NOMO-1 treated with dmso at 0.1 percent for 144 hours (cell line): ENCODE results near the gene FTO.
"Not testable (repeated sequence)": the region's sequence is repeated elsewhere in the genome, so short reads cannot be mapped to it uniquely, and the experiment has no call there.

Source experiments
- DNase-seq: peaks from one replicate; lab custom pipeline; 2025; ENCODE audit not compliant: unreplicated experiment; lab: John Stamatoyannopoulos, UW

The FTO gene

DNA sequence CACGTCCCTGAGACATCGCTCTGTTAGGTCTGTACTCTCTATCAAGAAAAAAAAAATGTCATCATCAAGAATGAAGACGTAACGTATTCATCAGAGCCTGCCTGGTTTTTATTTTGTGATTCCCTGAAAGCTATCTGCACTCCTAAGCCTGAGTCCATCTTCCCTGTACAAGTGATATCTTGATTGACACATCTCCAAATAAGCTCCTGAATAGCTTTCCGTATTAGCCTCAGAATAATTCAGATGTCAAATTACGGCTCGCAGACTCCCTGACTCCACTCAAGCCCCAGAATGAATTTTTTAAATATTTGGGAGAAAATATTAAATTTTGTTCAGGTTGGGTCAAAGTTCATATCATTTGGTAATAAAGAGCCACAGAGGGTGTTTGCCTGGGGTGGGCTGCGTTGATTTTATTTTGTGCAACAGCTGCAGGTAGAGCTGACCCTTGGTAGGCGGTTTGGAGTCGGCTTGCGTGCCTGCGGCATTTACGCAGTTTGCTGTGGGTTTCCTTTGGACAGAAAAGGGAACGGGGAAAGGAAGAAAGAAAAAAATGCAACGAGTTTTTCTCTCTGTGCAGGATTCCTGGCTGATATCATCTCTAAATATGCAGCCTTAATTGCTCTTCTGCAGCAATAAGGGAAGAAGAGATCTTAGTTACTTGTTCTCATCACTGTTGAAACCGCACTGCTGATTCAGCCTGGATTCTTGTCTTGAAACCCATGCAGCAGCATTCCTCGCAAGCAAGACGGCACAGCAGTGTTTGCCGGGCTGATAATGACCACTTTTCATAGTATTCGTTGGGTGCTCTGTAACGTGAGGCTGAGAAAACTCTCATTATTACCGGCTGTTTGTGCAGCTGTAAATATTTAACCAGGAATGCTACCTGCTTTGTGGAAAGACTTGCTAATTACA lies 467.9 kb downstream of the FTO start:
- no peak for DNase-seq

DNA sequence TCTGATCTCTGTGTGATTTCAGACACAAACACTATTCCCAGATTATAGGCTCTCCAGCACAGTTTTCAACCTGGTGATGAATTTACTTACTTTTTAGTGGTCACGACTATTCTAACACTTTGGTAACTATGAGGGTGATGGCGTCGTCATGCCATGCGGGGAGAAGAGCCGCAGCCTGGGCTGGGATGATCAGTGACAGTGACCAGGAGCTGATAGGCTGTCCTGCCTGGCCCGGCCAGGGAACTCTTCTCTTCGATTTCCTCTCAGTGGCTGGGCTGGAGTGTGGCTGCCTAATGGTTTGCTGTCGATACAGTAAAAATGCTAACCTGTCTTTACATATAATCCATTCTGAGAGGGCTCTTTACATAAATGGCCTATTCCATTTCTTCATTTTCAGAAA lies 469.5 kb downstream of the FTO start:
- no peak for DNase-seq

DNA sequence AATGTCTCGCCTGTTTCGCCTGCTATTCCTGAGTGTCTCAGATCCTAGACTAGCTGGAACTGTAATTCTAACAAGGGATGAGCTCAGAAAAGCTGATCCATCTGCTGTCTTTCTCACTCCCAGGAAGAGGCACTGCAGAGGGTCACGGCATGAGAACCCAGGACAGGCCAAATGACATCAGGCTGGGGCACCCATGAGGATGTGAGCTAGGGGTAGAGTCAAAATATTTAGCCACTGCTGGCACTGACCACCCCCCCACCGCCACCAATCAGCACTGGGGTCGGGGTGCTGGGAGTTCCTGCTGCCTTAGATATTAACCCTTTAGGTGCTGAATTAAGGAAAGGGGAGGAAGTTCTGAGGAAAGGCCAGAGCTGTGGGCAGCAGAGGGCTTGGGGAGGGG lies 470.2 kb downstream of the FTO start:
- DNase-seq = no peak

DNA sequence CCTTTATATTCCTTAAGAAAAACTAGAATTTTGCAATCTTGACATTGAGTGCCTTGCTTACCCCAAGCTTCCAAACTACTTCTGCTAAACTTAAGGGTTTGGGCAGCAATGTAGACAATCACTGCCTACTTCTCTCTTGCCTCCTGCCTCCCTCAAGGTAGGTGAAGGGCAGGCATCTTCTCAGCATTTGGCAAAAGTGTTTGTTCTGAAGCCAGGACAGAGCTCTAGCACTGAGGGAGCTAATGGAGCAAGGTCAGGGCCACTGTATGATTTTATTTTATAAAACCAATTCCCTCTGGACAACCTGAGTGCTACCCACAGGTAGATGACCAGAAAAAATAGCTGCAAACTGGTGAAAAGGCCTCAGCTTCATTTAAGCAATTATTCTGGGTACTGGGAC lies 470.8 kb downstream of the FTO start:
- no peak for DNase-seq

DNA sequence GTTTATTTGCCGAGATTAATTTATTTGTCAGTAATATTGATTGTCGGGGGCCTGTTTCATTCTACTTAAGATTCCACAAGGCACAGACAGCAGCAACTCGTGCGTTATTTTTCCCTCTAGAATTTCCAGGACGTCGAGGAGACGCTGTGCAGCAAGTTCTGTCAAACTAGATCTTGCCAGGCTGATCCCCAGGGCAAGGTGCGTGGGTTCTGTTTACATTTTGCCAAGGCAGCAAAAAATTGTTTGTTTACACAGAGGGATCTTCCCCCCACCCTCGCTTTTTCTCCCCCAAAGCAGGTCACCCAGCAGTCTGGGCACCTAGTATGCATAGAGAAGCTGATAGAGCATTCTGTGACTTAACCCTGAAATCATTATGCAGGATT lies 471.2 kb downstream of the FTO start:
- DNase-seq = no peak

DNA sequence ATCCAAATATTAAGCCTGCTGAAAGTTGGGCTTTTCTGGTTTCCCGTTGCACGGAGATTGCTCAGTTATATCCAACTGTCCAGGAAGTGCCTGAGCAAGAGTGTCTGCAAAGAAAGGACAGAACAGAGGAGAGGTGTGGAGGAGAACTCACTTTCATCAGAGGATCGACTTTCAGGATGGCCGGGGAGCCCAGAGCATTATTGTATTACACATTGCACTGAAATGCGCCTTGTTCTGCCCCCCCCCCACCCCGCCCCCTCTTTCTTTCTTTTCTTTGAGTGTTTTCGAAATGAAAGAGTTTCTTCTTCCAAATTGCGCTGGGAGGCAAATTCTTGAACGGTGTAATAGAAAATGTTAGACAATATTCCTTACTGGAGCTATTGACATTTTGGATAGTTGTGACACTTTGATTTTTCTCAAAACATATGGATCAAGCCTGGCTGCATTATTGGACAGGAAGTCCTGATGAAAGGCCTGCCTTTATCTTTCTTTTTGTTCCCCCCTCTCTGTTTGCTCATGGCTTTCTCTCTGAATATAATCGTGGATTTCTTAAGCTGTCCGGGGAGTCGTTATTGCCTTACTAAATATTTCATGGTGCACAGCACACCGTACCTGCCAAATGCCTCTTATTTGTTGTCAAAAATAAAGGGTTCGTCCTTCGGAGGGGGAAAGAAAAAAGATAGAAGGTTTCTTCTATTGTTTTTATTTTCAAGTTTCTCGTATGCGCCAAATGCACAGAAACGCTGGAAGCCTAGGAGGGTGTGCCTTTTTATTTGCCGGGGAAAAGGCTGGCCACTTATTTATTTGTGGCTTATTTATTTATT lies 471.8 kb downstream of the FTO start:
- no peak for DNase-seq

DNA sequence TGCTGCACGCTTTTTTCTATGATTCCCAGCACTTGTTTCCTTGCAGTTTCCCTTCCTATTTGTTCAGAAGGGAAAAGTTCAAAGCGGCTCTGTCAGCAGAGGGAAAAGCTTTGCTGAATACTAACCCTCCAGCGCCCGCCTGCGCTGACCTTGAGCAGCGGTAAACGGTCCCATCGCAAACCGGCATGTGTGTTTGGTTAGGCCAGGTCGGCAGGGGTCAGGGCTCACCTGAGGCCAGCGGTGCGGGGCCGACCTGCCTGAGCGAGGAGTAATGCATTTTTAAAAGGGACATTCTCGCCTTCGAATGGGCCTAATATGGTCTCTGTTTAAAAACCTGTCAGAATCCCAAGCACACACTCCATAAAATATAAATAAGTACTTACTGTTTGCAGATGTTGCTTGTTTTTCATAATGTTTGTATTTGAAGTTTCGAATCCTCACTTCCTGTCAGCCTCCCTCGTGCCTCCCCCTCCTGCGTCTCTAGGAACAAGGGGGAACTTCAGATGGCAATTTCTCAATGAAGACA lies 472.5 kb downstream of the FTO start:
- DNase-seq = peak; percentile 49

DNA sequence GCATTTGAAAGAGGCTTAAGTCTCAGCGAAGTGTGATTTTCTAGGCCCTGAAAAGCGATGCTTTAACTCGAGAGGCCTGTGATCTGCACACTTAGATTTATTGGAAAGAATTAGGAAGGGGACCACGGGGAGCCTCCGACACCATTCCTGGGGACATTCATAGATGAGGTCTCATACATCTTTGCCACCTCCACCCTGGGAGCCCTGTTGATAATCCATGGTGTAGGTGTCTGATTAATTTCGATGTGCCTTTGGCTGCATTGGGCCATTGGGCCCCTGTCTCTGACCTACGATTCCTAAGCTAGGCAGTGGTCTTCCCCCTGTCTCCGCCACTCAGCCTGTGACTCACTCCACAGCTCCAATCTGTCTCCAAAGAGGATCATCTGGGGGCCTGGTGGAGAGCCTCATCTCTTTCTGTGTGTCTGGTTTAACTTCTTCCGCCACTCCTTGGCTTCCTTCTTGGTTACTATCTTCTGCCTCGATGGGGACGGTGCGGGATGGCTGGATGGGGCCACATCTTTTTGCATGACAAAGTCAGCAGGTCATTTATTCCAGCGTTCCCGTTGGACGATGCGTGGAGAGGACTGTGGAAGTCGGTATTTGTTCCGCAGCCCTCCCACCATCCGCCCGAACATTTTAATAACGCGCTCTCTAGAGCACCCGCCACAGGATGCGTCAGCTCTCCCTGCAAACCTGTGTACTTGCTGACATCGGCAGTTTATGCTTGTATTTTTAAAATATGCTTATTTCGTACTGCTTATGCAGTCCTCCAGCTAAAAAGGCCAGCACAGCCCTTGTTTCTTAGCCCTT lies 473.3 kb downstream of the FTO start:
- no peak for DNase-seq

DNA sequence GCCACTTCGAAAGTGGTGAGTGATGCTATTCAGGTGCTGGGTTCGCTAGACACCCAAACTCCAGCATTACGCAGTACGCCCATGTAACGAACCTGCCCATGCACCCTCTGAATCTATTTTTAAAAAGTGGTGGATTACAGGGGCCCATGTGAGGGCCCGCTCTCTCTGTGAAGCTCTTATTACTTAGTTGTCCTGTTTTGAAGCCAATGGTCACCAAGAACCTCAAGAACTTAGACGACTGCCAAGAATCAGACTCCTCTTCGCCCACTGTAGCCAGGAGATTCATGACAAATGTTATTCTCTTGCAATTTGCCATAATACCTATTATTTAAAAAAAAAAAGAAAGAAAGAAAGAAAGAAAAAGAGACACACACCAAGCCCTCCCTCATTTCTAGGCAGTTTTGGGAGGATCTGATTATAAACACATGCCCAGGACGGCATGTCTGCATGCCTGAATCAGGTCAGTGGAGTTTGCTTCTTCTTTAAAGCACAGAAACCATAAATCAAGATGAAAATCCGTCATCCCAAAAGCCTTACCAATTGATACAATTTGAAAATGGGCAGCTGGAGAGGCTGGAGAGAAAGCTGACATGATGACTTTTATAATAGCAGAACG lies 474.0 kb downstream of the FTO start:
- no peak for DNase-seq

DNA sequence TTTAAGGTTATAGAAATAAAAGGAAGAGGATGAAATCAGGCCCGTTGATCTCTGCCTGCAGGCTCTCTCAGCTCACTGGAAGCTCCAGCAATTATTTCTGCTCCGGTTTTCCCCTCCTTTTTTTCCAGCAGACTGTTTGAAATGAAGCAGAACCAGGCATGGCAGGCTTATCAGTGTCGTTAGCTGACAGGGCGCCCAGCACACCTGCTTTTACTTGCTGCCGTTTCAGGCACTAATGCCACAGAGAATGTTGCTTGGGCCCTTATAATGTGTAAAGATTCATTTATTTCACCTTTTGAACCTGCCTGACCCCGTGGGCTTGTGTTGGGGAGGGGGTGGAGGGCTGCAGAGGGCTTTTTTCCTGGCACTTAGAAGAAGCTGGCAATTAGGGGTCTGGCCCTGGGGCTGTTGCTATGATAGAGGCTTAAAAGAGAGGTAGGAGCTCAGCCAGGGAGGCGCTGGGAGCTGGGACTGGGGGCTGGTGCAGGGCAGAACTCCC lies 474.6 kb downstream of the FTO start:
- DNase-seq = no peak

DNA sequence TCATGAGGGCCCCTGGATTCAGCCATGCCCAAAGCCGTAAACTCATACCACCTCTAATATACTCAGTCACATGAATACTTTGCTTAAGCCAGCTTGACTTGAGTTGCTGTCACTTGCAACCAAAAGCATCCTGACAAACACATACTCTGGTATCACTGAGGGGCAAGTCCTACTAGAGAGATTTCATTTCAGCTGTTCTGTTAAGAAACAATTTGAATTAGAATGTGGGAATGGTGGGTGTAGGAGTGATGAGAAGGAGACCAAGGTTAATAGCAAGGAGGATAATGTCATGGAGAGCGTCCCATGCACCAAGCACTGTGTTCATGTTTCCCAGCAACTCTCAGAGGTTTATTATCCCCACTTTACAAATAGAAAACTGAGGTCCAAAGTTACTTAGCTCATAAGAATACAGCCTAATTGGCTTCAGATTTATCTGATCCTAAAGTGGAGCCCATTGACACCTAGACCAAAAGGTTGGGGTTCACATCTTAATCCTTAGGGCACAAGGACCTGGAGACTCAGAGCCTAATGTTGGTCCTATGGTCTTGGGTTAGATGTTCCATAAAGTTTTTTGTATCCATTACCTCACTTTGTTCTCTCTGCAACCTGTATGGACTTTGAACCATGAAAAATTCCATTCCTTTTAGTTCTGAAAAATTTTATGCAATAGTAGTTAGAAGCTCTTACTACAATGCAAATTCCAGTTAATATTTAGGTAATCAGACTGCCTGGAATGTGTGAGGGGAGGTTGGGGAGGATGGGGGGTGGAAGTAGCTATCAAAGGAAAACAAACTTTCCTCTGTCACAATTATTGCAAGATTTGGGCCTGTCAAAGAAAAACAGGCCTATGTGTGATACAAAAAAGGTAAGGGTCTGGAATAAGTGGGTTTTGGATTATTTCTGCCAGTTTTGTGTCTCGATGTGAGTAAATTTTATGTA lies 476.7 kb downstream of the FTO start:
- DNase-seq = no peak

DNA sequence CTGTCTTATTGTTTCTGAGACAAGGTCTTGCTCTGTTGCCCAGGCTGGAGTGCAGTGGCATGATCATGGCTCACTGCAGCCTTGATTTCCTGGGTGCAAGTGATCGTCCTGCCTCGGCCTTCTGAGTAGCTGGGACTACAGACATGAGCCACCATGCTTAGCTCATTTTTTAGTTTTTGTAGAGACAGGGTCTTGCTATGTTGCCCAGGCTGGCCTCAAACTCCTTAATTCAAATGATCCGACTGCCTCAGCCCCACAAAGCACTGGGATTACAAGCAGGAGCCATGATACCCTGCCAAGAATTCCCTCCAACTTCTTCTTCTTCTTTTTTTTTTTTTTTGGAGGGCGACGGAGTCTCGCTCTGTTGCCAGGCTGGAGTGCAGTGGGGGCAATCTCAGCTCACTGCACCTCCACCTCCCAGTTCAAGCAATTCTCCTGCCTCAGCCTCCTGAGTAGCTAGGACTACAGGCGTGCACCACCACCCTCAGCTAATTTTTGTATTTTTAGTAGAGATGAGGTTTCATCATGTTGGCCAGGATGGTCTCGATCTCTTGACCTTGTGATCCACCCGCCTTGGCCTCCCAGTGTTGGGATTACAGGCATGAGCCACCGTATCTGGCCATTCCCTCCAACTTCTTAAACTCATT lies 477.9 kb downstream of the FTO start:
- not testable (repeated sequence) for DNase-seq

DNA sequence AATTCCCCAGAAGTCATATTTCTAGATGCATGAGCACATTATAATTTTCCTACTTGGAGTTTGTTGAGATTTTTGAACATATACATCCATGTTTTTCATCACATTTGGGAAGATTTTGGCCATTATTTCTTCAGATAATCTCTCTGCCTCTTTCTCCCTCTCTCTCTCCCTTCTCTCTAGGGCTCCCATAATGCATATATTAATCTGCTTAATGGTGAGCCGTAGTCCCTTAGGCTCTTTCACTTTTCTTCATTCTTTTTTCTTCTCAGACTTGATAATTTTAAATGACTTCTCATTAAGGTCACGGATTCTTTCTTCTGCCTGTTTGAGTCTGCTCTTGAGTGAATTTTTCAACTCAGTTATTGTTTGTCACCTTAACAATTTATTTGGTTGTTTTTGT lies 481.1 kb downstream of the FTO start:
- no peak for DNase-seq

DNA sequence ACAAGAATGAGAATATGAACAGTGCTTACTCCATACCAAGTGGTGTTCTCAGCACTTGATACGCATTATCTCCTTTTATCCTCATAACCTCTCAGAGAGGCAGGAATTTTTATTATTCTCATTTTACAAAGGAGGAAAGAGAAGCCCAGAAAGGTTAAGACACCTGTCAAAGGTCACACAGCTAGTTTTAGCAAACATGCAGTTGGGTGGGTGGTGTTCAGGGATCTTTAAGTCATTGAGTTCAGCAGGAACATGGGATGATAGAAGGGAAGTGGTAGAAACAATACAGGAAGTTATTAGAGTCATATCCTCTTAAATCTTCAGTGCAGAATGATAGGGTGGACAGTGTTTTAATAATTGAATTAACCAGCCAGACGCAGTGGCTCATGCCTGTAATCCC lies 487.2 kb downstream of the FTO start:
- DNase-seq = no peak

DNA sequence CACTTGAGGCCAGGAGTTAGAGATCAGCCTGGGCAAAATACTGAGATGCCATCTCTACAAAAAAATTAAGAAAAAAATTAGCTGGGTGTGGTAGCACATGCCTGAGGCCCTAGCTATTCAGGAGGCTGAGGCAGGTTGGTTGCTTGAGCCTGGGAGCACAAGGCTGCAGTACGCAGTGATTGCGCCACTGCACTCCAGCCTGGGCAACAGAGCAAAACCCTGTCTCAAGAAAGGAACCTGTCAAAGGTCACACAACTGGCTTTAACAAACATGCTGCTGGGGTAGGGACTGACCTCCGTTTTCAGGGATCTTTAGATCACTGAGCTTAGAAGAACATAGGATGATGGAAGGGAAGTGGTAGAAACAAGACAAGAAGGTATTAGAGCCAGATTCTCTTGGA lies 487.6 kb downstream of the FTO start:
- DNase-seq = no peak

DNA sequence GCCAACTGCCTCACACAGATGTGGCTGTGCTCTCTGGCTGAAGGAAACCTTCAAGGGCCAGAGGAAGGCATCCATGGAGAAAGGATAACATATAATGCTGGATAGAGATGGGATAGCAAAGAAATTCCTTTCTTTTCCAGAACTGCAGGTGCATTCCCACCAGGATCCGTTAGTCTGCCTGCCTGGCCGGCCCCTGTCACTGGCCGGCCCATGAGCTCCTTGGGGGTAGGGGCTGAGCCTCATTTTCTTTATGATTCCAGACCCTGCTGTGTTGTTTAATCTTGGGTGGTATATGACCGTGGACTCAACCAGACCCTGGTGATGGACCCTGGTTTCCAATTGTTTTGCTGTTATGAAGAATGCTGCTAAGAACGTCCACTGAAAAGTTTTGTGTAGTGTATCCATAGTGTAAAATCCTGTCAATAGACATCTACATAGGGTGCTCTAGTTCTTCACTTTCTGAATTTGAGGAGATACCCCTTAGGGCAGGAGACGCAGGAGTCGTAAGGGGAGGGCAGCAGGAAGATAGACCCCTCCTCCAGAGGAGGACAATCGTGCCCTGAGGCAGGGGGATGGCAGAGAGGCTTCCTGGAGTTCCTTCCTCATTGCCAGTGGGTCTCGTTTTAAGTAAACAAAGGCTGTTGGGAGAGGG lies 489.2 kb downstream of the FTO start:
- no peak for DNase-seq

DNA sequence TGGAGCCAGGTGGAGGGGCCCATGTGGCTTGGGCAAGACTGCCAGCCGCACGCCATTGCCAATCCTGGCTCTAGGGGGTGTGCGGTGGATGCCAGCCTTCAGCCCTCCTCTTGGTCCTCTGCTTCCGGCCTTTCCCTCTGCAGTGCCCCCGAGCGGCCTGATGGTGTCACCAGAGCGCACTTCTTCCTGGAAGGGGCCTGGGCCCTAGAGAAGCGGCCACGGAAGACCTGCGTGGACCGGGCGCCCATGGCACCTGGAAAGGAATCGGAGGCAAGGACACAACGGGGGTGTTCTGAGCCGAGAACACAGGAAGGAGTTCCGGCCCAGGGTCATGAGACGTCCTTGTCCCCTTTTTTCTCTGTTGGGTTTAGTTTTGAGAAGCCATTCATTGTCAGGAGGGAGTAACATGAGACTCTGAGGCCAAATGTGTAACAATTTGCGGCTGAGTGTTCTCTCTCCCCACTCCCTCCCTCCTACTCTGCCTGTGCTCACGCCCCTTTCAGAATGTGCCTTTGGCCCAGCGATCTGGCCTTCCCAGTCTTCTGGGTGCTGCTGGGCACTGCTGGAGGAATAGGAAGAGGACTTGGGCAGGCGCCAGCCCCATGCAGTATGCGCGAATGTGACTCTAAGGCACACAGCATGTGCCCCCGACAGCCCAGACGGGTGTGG lies 489.8 kb downstream of the FTO start:
- peak; percentile 87 for DNase-seq

DNA sequence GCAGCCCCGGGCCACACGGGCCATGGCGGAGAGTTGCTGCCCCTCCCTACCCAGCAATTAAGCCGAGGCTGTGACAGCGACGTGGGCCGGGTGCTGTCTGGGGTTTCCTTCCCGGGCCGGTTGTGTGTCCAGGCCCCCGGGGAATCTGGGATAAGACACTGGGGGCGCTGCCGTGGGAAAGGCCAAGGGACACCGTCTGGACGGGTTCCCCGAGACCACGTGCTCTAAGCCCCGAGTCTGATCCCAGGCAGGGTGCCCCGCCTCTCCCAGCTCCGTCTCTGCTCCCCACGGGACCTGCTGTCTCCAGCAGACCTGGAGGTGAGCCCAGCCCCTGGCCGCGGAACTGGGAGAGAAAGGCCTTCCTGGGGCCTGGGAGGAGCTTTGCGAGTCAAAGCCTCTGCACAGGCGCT lies 490.4 kb downstream of the FTO start:
- no peak for DNase-seq
